H1 (cell line): ENCODE results near the gene ZGLP1. TPM values are rescaled to one million over a fixed set of nuclear protein-coding genes. Genes with fewer than 3 reads are reported as not detected.

Experiments used
- ATF2 ChIP-seq: IDR thresholded peaks from 2 replicates; pipeline ENCODE4 v1.6.1; 2012; ENCODE audit warnings: low read length, inconsistent platforms
- CHD1 ChIP-seq: IDR thresholded peaks from 2 replicates; pipeline ENCODE4 v1.6.1; 2012; ENCODE audit warnings: low read depth, low read length, improper control_type of control experiment
- CREB1 ChIP-seq: IDR thresholded peaks from 2 replicates; pipeline ENCODE4 v1.6.1; 2012; ENCODE audit warnings: inconsistent platforms
- EGR1 ChIP-seq: IDR thresholded peaks from 2 replicates; pipeline ENCODE4 v1.6.1; 2011; ENCODE audit warnings: low read depth, low read length, borderline replicate concordance
- RXRA ChIP-seq: IDR thresholded peaks from 2 replicates; pipeline ENCODE4 v1.6.1; 2011; ENCODE audit warnings: low read depth, mild to moderate bottlenecking, low read length, moderate library complexity; ENCODE audit not compliant: insufficient read depth
- polyA plus RNA-seq, 7 experiments: library from polyadenylated mRNA; depleted of rRNA in 3 of 7; stranded (reverse) in 5 of 7; unstranded in 2 of 7; fragments of >200 nt in 5 of 7; fragments of 200-250 nt in 2 of 7; gene quantifications; 1 replicate in 5 of 7; 2 replicates in 1 of 7; 4 replicates in 1 of 7; pipeline versions ENCODE4 v1.2.1 to v1.2.3, GENCODE V29; 2011 to 2013; ENCODE audit warnings: missing spikeins in 2 of 7, mixed read lengths in 2 of 7
- total RNA-seq: library from RNA; stranded (reverse); fragmentation: NEBNext Ultra II Directional; extraction: Animal tissue kit (Norgen Biotek cat#: 25700); gene quantifications from 2 replicates; pipeline ENCODE4 v1.2.1, GENCODE V29; 2021

ZGLP1 gene
- total and polyA plus RNA-seq, 2 of the 8 experiments (the other 6 are each of a cell fraction or from before 2014, with no cell fraction given) = 4.2 to 5.1 TPM

- TF ChIP-seq ATF2 = no peak
- no peak for TF ChIP-seq CHD1
- no peak for TF ChIP-seq EGR1
- no peak for TF ChIP-seq RXRA
- TF ChIP-seq CREB1 = no peak
Observed at GRCh38 chr19:10344780-10345179, 35.2 kb upstream of the ZGLP1 start (continued).
